AG09309 (cell line): ENCODE measurements around the gene FADS2.

Experiments
- DNase-seq: peaks from one replicate; pipeline ENCODE4 v3.0.0-alpha.2; 2010; ENCODE audit warnings: low read depth
- H3K4me3 ChIP-seq: 2 replicates; pipeline ENCODE4 v1.5.1; 2011; ENCODE audit warnings: mild to moderate bottlenecking, low read depth, low read length, moderate library complexity; ENCODE audit not compliant: control insufficient read depth
- CTCF ChIP-seq: IDR thresholded peaks from 2 replicates; pipeline ENCODE4 v1.5.1; 2011; ENCODE audit warnings: mild to moderate bottlenecking, low read depth, low read length, inconsistent platforms; ENCODE audit not compliant: insufficient read depth, control insufficient read depth; ENCODE audit errors: missing control alignments

The FADS2 gene

GRCh38 chr11:61820174-61820573 is 7.9 kb upstream of the FADS2 start:
- DNase-seq, result no peak
- H3K4me3 ChIP-seq, result no peak overlapping the region
- no peak for TF ChIP-seq CTCF

- DNase-seq, result no peak
- H3K4me3 ChIP-seq, result peak overlapping the region; percentile 32
Measured at GRCh38 chr11:61826930-61827570, 1.1 kb upstream of the FADS2 start.

GRCh38 chr11:61828379-61828628 is 204 bp downstream of the FADS2 start:
- TF ChIP-seq CTCF, result no peak
- DNase-seq, result no peak
- H3K4me3 ChIP-seq, result peak overlapping the region; percentile 66

More at GRCh38 chr11:61826930-61827570, 1.1 kb upstream of the FADS2 start:
- no peak for TF ChIP-seq CTCF

DNA sequence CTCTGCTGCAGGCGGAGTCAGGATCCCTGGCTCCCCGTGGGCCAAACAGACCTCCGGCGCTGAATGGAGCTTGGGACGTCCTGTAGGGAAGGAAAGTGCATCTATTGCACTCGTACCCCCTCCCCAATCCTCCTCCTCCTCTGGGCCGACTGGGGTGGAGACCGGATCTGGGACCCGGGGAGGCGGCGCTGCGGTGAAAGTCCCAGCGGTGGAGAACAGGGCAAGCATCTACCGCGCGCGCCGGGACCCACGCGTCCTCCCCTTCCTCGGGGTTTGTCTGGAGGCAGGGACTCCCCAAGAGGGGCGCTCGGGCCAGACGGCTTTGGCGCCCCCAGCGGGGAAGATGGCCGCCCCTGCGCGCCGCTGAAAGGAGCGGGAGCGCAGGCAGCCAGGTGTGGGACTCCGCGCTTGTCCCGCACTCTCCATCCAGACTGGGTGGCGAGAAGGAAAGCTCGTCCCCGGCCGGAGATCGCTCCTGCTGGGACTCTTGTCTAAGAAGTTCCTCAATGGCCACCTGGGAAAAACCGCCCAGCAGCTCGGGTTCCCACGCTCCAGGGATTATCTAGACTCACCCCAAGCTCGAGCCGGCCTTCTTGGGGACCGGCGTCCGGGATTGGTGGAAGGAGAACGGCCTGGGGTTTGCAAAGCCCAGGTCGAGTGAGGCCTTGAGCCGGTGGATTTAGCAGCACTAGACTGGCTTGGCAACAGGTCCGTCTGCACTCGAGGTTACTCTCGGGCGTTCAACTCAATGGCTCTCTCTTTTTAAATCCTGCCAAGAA is 718 bp downstream of the FADS2 start:
- H3K4me3 ChIP-seq, result peak overlapping the region; percentile 66
- DNase-seq, result no peak
- peak; percentile 48 for TF ChIP-seq CTCF

DNA sequence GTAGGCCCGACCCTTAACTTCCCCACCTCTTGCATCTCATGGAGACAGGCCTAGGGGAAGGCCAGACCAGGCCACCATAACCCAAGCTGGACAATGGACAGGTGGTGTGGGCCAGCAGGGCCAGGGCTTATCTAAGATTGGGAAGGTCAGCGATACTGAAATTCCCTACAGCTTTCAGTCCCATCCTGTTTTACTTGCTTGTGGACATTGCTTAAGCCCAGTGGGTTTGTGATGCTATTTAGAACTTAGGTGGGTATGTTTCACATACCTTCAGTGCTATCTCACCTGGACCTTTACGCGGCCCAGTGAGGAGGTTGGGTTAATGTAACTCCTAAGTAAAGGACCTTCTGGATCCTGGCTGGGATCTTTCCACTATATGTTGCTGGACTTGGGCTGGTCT is 1.7 kb downstream of the FADS2 start:
- no peak for DNase-seq
- H3K4me3 ChIP-seq, result no peak overlapping the region
- no peak for TF ChIP-seq CTCF

- DNase-seq, result no peak
- no peak for TF ChIP-seq CTCF
- no peak overlapping the region for H3K4me3 ChIP-seq
Measured at GRCh38 chr11:61830237-61831105, 2.4 kb downstream of the FADS2 start.
